Measurements from ENCODE around the gene PRKCE. TPM values are rescaled to one million over a fixed set of nuclear protein-coding genes. Genes with fewer than 3 reads are reported as not detected.

Gene PRKCE
- polyA plus RNA-seq, 3 donors, result 1.3 to 7.7 (median 2.3) TPM

DNA sequence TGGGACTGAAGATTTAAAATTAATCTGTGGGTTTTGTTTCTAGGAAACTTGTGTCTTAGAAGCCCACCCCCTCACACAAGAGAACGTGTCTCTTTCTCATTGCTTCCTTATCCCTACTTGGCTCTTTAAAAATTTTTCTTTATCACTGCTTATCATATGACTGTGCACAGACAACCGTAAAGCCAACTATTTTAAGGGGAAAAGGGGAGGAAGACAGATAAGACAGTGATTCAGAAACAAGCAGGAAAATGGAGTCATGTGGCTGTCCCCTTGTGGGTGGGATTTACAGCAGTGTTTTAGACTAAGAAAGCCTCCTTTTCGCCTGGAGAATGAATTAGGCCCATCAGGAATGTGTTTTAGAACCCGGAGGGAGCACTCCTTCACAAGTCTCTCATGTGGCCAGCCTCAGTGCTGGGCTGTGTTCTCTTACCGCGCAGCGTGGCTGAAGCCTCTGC is 17.6 kb downstream of the PRKCE start:
- H3K4me3 ChIP-seq (replicated peaks in 1 of 3; ENCODE audit: low read depth in 2 of 3, low read length in 3 of 3), result no peak overlapping the region
- no peak overlapping the region for H3K27ac ChIP-seq (ENCODE audit: low read depth in 1 of 2, low read length in 2 of 2)
- no peak for DNase-seq
- Mint-ChIP-seq H3K27ac (peak overlapping the region in 1 of 7 donors; percentile 41), H3K4me1 (peaks cover 3% of the 10 kb centered on the region), H3K4me3 (no peak overlapping the region), H3K36me3 (peaks cover 6 to 8% of the 10 kb centered on the region in 2 donors), H3K27me3 (ENCODE audit: low read depth in 3 of 3) (no peaks in the 10 kb centered on the region), H3K9me3 (no peaks in the 10 kb centered on the region)
- no peaks in the 10 kb centered on the region for H3K27me3 ChIP-seq (ENCODE audit: control insufficient read depth in 2 of 2, insufficient read depth in 2 of 2, low read length in 2 of 2)
- H3K4me2 ChIP-seq (replicated peaks; ENCODE audit: extremely low read depth, low read length, poor library complexity, severe bottlenecking), result no peak overlapping the region
- no peaks in the 10 kb centered on the region for H3K4me1 ChIP-seq (ENCODE audit: control insufficient read depth in 1 of 2, insufficient read depth in 2 of 2, low read length in 2 of 2)
- TF ChIP-seq, protein P1, sequence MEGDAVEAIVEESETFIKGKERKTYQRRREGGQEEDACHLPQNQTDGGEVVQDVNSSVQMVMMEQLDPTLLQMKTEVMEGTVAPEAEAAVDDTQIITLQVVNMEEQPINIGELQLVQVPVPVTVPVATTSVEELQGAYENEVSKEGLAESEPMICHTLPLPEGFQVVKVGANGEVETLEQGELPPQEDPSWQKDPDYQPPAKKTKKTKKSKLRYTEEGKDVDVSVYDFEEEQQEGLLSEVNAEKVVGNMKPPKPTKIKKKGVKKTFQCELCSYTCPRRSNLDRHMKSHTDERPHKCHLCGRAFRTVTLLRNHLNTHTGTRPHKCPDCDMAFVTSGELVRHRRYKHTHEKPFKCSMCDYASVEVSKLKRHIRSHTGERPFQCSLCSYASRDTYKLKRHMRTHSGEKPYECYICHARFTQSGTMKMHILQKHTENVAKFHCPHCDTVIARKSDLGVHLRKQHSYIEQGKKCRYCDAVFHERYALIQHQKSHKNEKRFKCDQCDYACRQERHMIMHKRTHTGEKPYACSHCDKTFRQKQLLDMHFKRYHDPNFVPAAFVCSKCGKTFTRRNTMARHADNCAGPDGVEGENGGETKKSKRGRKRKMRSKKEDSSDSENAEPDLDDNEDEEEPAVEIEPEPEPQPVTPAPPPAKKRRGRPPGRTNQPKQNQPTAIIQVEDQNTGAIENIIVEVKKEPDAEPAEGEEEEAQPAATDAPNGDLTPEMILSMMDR (IDR thresholded peaks at IDR 0.05), result no peak
- no peaks in the 10 kb centered on the region for H3K9me3 ChIP-seq (replicated peaks in 1 of 2; ENCODE audit: control insufficient read depth in 1 of 2, insufficient read depth in 1 of 2, low read length in 2 of 2)
- no peak overlapping the region for H3K9ac ChIP-seq (ENCODE audit: insufficient read depth, low read length, poor library complexity, severe bottlenecking)
- H2AFZ ChIP-seq (ENCODE audit: insufficient read depth, low read depth, low read length, poor library complexity, severe bottlenecking), result no peak overlapping the region
- H4K20me1 ChIP-seq (ENCODE audit: insufficient read depth, low read length), result peaks cover 59% of the 10 kb centered on the region
- WGBS (ENCODE audit: insufficient coverage), result 22% methylated on average over 5 of the region's 7 CpGs
- H3K36me3 ChIP-seq (replicated peaks in 1 of 2; ENCODE audit: control insufficient read depth in 1 of 2, insufficient read depth in 2 of 2, low read length in 2 of 2), result no peaks in the 10 kb centered on the region
- H3K79me2 ChIP-seq (ENCODE audit: insufficient read depth, low read length), result peaks cover 7% of the 10 kb centered on the region
- intact Hi-C loops (cut with micrococcal nuclease), result no loop called here

DNA sequence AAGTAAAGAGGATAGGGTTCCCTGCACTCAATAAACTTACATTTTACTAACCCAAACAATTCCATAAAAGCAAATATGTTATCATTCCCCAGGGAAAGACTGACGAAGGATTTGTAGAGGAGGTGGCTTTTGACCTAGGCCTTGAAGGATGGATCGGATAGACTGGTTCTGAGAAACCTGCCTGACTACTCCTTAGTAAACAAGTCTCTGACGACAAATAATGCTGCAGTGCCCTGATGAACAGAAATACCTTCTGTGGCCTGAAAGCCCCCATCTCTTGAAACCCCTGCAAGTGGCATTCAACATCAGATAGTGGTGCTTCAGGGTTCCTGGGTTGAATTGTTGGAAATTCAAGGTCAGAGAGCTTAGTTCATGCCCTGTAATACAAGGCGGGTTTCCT is 19.2 kb downstream of the PRKCE start:
- TF ChIP-seq, protein P1 (IDR thresholded peaks at IDR 0.05), result no peak
- peaks cover 4% of the 10 kb centered on the region for H3K79me2 ChIP-seq (ENCODE audit: insufficient read depth, low read length)
- H3K36me3 Mint-ChIP-seq, result peaks cover 6 to 12% of the 10 kb centered on the region in 2 donors
- H3K9ac ChIP-seq (ENCODE audit: insufficient read depth, low read length, poor library complexity, severe bottlenecking), result no peak overlapping the region
- H3K9me3 Mint-ChIP-seq, result no peaks in the 10 kb centered on the region
- no peak overlapping the region for H2AFZ ChIP-seq (ENCODE audit: insufficient read depth, low read depth, low read length, poor library complexity, severe bottlenecking)
- DNase-seq, result no peak
- peaks cover 15% of the 10 kb centered on the region for H3K4me1 Mint-ChIP-seq
- 100% methylated on average over 2 of the region's 4 CpGs for WGBS (ENCODE audit: insufficient coverage)
- no peak overlapping the region for H3K4me2 ChIP-seq (replicated peaks; ENCODE audit: extremely low read depth, low read length, poor library complexity, severe bottlenecking)
- H3K27me3 Mint-ChIP-seq (ENCODE audit: low read depth in 3 of 3), result no peaks in the 10 kb centered on the region
- H3K4me1 ChIP-seq (ENCODE audit: control insufficient read depth in 1 of 2, insufficient read depth in 2 of 2, low read length in 2 of 2), result no peaks in the 10 kb centered on the region
- no peak overlapping the region for H3K27ac ChIP-seq (ENCODE audit: low read depth in 1 of 2, low read length in 2 of 2)
- no peaks in the 10 kb centered on the region for H3K27me3 ChIP-seq (ENCODE audit: control insufficient read depth in 2 of 2, insufficient read depth in 2 of 2, low read length in 2 of 2)
- no peak overlapping the region for H3K4me3 ChIP-seq (replicated peaks in 1 of 3; ENCODE audit: low read depth in 2 of 3, low read length in 3 of 3)
- H3K9me3 ChIP-seq (replicated peaks in 1 of 2; ENCODE audit: control insufficient read depth in 1 of 2, insufficient read depth in 1 of 2, low read length in 2 of 2), result no peaks in the 10 kb centered on the region
- no peaks in the 10 kb centered on the region for H3K36me3 ChIP-seq (replicated peaks in 1 of 2; ENCODE audit: control insufficient read depth in 1 of 2, insufficient read depth in 2 of 2, low read length in 2 of 2)
- intact Hi-C loops (cut with micrococcal nuclease), result no loop called here
- H4K20me1 ChIP-seq (ENCODE audit: insufficient read depth, low read length), result peaks cover 51% of the 10 kb centered on the region
- peak overlapping the region in 1 of 7 donors; percentile 43 for H3K27ac Mint-ChIP-seq
- no peak overlapping the region for H3K4me3 Mint-ChIP-seq
